HL-60 (cell line): ENCODE measurements around the gene EGFLAM.

Experiments used
- DNase-seq, 2 experiments: peaks; one replicate each; pipeline ENCODE4 v3.0.0-alpha.2; 2010 to 2020; ENCODE audit warnings: low read depth in 1 of 2, low spot score in 1 of 2
- H3K27ac ChIP-seq: fragments of 250-450 bp; sonication (Bioruptor Pico); replicated peaks from 2 replicates; pipeline ENCODE4 v1.5.1; 2020; ENCODE audit warnings: mild to moderate bottlenecking, moderate library complexity
- H3K27me3 ChIP-seq: fragments of 250-450 bp; sonication (Bioruptor Pico); 2 replicates; pipeline ENCODE4 v1.5.1; 2021; ENCODE audit warnings: mild to moderate bottlenecking, moderate library complexity; ENCODE audit not compliant: insufficient read depth, poor library complexity, severe bottlenecking
- H3K4me3 ChIP-seq: replicated peaks from 2 replicates; pipeline ENCODE4 v1.5.1; 2011; ENCODE audit warnings: mild to moderate bottlenecking, control low read depth, low read length; ENCODE audit not compliant: insufficient read depth
- CTCF ChIP-seq: IDR thresholded peaks from one replicate; pipeline ENCODE4 v1.5.1; 2011; ENCODE audit warnings: low read length, control low read depth, inconsistent platforms; ENCODE audit not compliant: insufficient read depth
- GABPA ChIP-seq: IDR thresholded peaks from 2 replicates; pipeline ENCODE4 v1.6.1; 2012; ENCODE audit warnings: low read depth
- POLR2AphosphoS5 ChIP-seq: IDR thresholded peaks from 2 replicates; pipeline ENCODE4 v1.6.1; 2012; ENCODE audit warnings: low read depth
- REST ChIP-seq: IDR thresholded peaks from 2 replicates; pipeline ENCODE4 v1.6.1; 2012; ENCODE audit warnings: low read depth; ENCODE audit not compliant: insufficient replicate concordance
- SPI1 ChIP-seq: IDR thresholded peaks from 2 replicates; pipeline ENCODE4 v1.6.1; 2012; ENCODE audit warnings: low read depth, mild to moderate bottlenecking, borderline replicate concordance

The EGFLAM gene

GRCh38 chr5:38497946-38498345 lies 239.6 kb downstream of the EGFLAM start:
- H3K27me3 ChIP-seq, result no peaks in the 10 kb centered on the region

GRCh38 chr5:38500573-38501260 lies 242.4 kb downstream of the EGFLAM start:
- Histone ChIP-seq H3K27ac (no peak overlapping the region), H3K4me3 (no peak overlapping the region), H3K27me3 (no peaks in the 10 kb centered on the region)
- DNase-seq, result no peak
- TF ChIP-seq SPI1 (no peak), GABPA (no peak), CTCF (no peak), REST (no peak), POLR2AphosphoS5 (no peak)

More at GRCh38 chr5:38497946-38498345, 239.6 kb downstream of the EGFLAM start:
- Histone ChIP-seq H3K4me3 (no peak overlapping the region), H3K27ac (no peak overlapping the region)
- no peak for DNase-seq
- TF ChIP-seq POLR2AphosphoS5 (no peak), CTCF (no peak), SPI1 (no peak)

- DNase-seq, result no peak
- Histone ChIP-seq H3K27me3 (no peaks in the 10 kb centered on the region), H3K4me3 (no peak overlapping the region), H3K27ac (no peak overlapping the region)
- TF ChIP-seq POLR2AphosphoS5 (no peak), GABPA (no peak), SPI1 (no peak), REST (no peak), CTCF (no peak)
These were observed 247.9 kb downstream of the EGFLAM start for GRCh38 chr5:38506302-38506701.

- no peak for DNase-seq
- TF ChIP-seq SPI1, result no peak
- H3K4me3 ChIP-seq, result no peak overlapping the region
- H3K27ac ChIP-seq, result no peak overlapping the region
- no peaks in the 10 kb centered on the region for H3K27me3 ChIP-seq
These were observed 250.8 kb downstream of the EGFLAM start for GRCh38 chr5:38509185-38509584.
